Measurements from ENCODE around the gene SRRM2.

Gene SRRM2

GRCh38 chr16:2803545-2804195 lies 51.2 kb downstream of the SRRM2 start:
- DNase-seq = no peak

GRCh38 chr16:2804728-2805127 lies 52.3 kb downstream of the SRRM2 start:
- no peak for DNase-seq

GRCh38 chr16:2806286-2806685 lies 53.8 kb downstream of the SRRM2 start:
- no peak for DNase-seq

- DNase-seq = no peak
Measured at GRCh38 chr16:2808181-2808580, 55.7 kb downstream of the SRRM2 start.

GRCh38 chr16:2809149-2809760 lies 56.8 kb downstream of the SRRM2 start:
- DNase-seq = no peak

DNA sequence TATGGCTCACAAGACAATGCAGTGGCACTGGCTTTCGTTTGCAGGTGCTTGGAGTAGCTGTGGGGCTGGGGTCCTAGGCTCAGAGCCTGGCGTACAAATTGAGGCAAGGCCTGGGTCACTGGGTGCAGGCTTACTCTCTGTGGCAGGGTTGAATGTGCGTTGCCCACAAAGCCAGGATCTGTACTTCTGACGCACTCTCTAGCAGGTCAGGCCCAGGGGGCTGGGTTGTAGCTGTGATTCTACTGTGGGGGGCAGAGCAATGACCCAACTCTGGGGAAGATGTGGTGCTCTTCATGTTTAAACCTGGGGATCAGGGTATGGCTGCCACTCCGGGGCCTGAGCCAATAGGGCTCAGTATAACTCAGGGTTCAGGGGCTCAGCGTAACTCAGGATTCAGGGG lies 58.2 kb downstream of the SRRM2 start:
- no peak for DNase-seq

DNA sequence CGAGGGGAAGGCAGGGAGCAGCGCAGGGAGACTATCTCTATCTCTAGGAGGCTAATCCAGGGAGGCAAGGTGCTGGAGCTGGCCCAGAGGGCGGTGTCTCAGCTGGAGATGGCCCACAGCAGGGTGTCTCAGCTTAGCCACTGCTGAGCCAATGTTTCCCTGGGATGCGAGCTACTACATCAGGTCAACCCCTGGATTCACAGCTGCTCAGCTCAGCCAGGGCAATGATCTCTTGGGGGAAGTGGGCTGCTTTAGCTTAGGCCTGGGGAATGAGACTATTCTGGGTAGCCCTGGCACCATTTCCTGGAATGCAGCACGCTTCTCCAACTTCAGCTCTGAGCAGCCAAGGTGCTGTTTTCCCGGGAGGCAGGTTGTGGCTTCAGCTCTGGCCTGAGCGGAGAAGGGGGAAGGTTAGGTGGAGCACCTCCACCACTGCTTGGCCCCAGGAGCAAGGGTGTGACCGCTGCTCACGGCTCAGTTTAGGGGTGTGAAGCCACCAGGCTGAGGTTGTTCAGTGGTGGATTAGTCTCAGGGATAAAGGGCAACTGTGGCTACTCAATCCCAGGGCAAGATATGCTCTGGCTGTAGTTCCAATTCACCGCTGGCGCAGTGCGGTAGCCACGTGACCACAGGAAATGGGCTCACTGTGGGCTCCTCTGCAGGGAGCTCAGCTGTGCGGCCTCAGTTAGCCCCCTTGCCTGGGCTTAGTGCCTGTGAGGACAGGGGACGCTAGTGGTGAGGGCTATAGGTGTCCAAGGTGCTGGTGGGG lies 59.4 kb downstream of the SRRM2 start:
- no peak for DNase-seq

- DNase-seq = no peak
Measured at GRCh38 chr16:2813771-2814221, 61.4 kb downstream of the SRRM2 start.

DNA sequence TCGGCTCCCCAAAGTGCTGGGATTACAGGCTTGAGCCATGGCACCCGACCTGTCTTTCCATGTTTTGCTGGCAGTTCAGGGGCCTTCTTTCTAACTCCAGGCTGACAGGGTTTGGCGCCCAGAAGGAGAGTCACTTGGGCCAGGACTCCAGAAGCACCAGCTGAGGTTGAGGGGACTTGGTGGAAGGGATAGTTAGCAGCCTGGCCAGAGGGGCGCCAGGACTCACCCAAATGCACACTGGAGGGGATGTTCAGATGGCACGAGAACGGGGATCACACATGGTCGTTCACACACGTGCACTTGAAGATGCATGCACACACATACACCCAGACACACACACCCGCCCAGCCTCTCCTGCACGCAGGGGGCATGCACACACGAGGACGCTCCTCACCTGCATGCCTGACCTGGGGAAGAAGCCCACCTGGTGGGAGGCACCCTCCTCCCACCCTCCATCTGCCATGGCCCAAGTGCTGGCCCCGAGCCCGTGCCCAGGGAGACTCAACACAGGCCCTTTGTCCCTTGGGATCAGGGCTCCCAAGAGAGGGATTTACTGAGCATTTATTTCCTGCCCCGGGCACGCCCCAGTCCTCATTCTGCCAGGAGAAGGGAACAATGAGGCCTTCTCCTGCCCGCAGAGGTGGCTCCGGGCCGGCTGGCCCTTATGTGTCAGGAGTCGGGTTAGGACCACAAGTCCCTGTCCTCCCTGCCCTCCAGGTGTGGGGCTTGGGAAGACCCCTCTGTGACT lies 62.3 kb downstream of the SRRM2 start:
- DNase-seq = no peak

- DNase-seq = no peak
Measured at GRCh38 chr16:2815299-2815771, 62.9 kb downstream of the SRRM2 start.

GRCh38 chr16:2816751-2817339 lies 64.4 kb downstream of the SRRM2 start, which contains the start of gene PRSS21:
TSS of gene PRSS21 (plus strand) at chr16:2817237. CDS start at chr16:2817269, 32 bp downstream.
- DNase-seq = peak; percentile 39

GRCh38 chr16:2817340-2818271 lies 65.2 kb downstream of the SRRM2 start:
- DNase-seq = no peak

DNA sequence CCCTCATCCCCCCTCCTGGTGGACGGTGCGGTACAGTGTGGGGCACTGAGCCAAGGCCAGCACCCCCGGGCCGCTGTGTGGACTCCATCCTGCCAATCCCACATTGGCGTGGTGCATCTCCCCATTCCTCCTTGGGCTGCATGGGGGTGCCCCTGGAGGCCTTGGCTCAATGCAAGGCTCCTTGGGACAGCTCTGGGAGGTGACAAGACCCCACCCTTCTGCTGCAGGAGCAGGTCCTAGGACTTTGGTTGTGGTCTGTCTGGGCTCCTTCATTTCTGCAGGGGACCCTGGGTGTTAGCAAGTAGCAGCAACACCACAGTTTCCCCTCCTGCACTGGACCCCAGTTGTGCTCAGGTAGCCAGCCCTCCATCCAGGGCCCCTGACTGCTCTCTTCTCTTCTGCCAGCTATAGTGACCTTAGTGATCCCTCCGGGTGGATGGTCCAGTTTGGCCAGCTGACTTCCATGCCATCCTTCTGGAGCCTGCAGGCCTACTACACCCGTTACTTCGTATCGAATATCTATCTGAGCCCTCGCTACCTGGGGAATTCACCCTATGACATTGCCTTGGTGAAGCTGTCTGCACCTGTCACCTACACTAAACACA lies 65.9 kb downstream of the SRRM2 start:
- DNase-seq = no peak

DNA sequence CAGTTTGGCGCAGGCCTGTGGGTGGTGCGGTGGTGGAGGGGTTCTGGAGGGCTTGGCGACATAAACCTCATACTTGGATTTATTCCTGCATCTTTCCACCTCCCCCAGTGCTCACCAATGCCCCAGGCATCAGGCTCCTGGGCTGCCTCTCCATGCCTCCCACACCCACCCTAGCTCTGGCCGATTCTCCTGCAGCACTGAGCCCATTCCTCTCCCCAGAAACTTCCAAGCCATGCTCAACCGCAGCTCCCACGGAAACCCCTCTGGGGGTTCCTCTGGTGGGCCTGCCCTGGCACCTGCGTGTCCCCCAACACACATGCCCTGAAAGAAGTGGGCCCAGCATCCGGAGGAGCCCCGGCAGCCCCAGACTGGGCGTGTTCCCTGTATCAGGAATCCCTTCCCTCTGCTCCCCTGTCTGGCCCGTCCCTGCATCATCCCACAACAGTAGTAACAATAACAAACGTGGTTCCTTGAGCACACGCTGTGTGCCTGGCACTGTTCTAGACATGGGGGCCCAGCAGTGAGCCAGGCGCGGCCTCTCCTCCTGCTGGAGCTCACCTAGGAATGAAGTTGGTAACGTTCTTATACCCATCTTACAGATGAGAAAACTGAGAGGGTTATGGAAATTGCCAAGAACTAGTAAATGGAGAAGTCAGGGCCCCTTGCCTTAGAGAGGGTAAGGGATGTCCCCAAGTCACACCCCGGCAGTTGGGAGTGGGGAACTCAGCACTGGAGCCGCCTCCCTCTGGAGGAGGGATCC lies 66.9 kb downstream of the SRRM2 start:
- no peak for DNase-seq

DNA sequence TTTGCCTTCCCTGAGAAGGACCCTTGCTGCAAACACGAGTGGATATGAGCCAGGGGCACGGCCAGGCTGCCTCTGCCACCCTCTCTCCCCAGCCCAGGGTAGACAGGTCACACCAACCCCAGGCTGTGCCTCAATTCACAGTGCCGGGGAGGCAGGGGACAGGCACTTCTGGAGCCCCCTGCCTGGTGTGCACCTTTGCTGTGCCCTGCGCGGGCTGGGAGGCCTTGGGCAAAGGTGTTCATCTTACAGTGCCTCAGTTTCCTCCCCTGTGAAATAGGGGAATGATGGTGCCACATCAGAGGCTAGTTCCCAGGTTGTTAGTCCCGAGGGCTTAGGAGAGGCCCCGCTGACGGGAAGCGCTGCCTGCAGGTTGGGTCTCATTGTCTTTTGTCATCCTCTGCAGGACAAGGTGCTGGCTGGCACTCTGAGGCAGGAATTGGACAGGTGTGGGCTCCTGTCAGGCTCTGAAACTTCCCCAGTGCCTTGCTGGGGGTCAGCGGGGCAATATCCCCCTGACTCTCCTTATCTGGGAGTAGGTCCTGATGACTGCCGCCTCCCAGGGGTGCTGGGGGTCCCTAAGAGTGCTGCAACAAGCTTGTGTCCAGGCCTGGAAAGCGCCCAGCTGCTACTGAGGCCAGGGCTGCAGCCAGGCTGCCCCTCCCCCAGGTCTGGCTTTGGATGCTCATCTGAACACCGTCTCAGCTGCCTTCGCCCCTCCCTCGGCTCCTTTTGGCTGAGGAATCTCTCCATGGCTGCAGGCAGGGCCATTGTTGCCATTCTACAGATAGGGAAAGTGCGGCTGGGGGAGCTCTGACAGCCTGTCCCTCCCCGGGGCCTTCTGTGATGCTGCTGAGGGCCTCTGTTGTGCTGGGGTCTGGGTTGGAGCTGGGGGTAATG lies 67.7 kb downstream of the SRRM2 start:
- no peak for DNase-seq

Data from CD4-positive, alpha-beta T cell treated with Interleukin-17A for 1 hour (primary cell).